GM21360 (cell line): ENCODE results near the gene BMP3.

Experiments used
- ATAC-seq: cut with Tn5 transposase; IDR thresholded peaks from one replicate; pipeline ENCODE4 v1.9.1; 2021; ENCODE audit warnings: mild to moderate bottlenecking, moderate library complexity; ENCODE audit not compliant: unreplicated experiment

BMP3 gene

GRCh38 chr4:81102107-81102506 is 71.6 kb downstream of the BMP3 start:
- no peak for ATAC-seq

DNA sequence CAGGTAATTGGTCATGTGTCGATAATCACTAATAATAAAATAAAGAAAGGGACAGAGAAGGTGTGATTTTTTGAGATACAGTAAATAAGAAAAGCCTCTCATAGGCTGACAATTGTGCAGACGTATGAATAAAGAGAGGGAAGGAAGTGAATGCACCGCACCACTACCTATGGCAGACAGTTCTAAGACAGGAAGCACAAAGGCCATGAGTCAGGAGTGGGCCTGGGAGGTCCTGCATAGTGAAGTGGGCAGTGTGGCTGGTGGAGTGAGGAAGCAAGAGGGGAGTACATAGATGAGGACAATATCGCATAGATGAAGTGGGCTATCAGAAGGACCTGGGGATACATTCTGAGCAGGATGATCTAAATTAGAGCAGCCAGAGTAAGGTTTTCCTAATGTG is 75.6 kb downstream of the BMP3 start:
- ATAC-seq = no peak
